H54 (cell line): ENCODE data around the gene TRMT5.

Experiments
- DNase-seq: peaks from one replicate; pipeline ENCODE4 v3.0.0; 2011; ENCODE audit warnings: low spot score, mixed read lengths; ENCODE audit not compliant: insufficient read length
- FAIRE-seq: peaks from 3 replicates; lab custom pipeline; 2011; peaks lifted over from hg19 to GRCh38; lab: Jason Lieb, UNC
- POLR2A ChIP-seq: IDR thresholded peaks from 2 replicates; pipeline ENCODE4 v1.6.1; 2011; ENCODE audit warnings: low read depth, mild to moderate bottlenecking, low read length

TRMT5 gene

GRCh38 chr14:60974090-60974651 lies 6.7 kb downstream of the TRMT5 start:
- no peak for TF ChIP-seq POLR2A

GRCh38 chr14:60973070-60973469 lies 7.8 kb downstream of the TRMT5 start:
- DNase-seq (no peak), FAIRE-seq (no peak)
- TF ChIP-seq POLR2A: no peak

More at GRCh38 chr14:60974090-60974651, 6.7 kb downstream of the TRMT5 start:
- DNase-seq (no peak), FAIRE-seq (no peak)

- DNase-seq (no peak), FAIRE-seq (no peak)
- TF ChIP-seq POLR2A: no peak
These were observed 8.6 kb downstream of the TRMT5 start for GRCh38 chr14:60972295-60972694.

GRCh38 chr14:60971271-60971670 lies 9.6 kb downstream of the TRMT5 start:
- no peak for FAIRE-seq
- no peak for DNase-seq
- TF ChIP-seq POLR2A: no peak

GRCh38 chr14:60970146-60970545 lies 10.7 kb downstream of the TRMT5 start:
- TF ChIP-seq POLR2A: no peak
- DNase-seq: no peak
- FAIRE-seq: no peak

GRCh38 chr14:60968671-60969070 lies 12.2 kb downstream of the TRMT5 start:
- DNase-seq (no peak), FAIRE-seq (no peak)
- TF ChIP-seq POLR2A: no peak

- no peak for TF ChIP-seq POLR2A
- FAIRE-seq: no peak
- DNase-seq: no peak
These were observed 12.8 kb downstream of the TRMT5 start for GRCh38 chr14:60968099-60968498.

GRCh38 chr14:60965402-60965801 lies 15.5 kb downstream of the TRMT5 start:
- TF ChIP-seq POLR2A: no peak
- FAIRE-seq (peak; percentile 91), DNase-seq (no peak)

GRCh38 chr14:60964904-60965303 lies 16.0 kb downstream of the TRMT5 start:
- no peak for DNase-seq
- no peak for FAIRE-seq
- TF ChIP-seq POLR2A: no peak

- FAIRE-seq (no peak), DNase-seq (no peak)
- TF ChIP-seq POLR2A: no peak
These were observed 17.1 kb downstream of the TRMT5 start for GRCh38 chr14:60963761-60964160.

GRCh38 chr14:60958146-60958545 lies 22.7 kb downstream of the TRMT5 start:
- TF ChIP-seq POLR2A: no peak
- DNase-seq: no peak
- FAIRE-seq: no peak

GRCh38 chr14:60956632-60957031 lies 24.2 kb downstream of the TRMT5 start:
- no peak for DNase-seq
- no peak for TF ChIP-seq POLR2A
- FAIRE-seq: no peak

- DNase-seq: no peak
- FAIRE-seq: no peak
- TF ChIP-seq POLR2A: no peak
These were observed 24.7 kb downstream of the TRMT5 start for GRCh38 chr14:60956202-60956601.

- no peak for FAIRE-seq
- no peak for DNase-seq
These were observed 29.0 kb downstream of the TRMT5 start for GRCh38 chr14:60951776-60952435.

GRCh38 chr14:60946773-60947172 lies 34.1 kb downstream of the TRMT5 start:
- no peak for TF ChIP-seq POLR2A
- no peak for DNase-seq
- no peak for FAIRE-seq

More at GRCh38 chr14:60951776-60952435, 29.0 kb downstream of the TRMT5 start:
- no peak for TF ChIP-seq POLR2A
